Hematopoietic multipotent progenitor cell treated with erythropoietin and hydrocortisone succinate and interleukin-3 and kit ligand, for 15 days (in vitro differentiated cells): ENCODE results near the gene RAB27A.
"Not testable (repeated sequence)": the region's sequence is repeated elsewhere in the genome, so short reads cannot be mapped to it uniquely, and the experiment has no call there.

Source experiments
- DNase-seq: peaks from one replicate; pipeline ENCODE4 v3.0.0-alpha.2; 2015; ENCODE audit warnings: low spot score

Gene RAB27A

GRCh38 chr15:55281517-55282228, 7.9 kb downstream of the RAB27A start:
- DNase-seq, result no peak

GRCh38 chr15:55280589-55280988, 9.0 kb downstream of the RAB27A start:
- not testable (repeated sequence) for DNase-seq

GRCh38 chr15:55279746-55280351, 9.8 kb downstream of the RAB27A start:
- no peak for DNase-seq

GRCh38 chr15:55279100-55279745, 10.4 kb downstream of the RAB27A start:
- no peak for DNase-seq

- no peak for DNase-seq
Observed at GRCh38 chr15:55277715-55278114, 11.9 kb downstream of the RAB27A start.

- no peak for DNase-seq
Observed at GRCh38 chr15:55277116-55277564, 12.5 kb downstream of the RAB27A start.

- no peak for DNase-seq
Observed at GRCh38 chr15:55276324-55276723, 13.3 kb downstream of the RAB27A start.

- DNase-seq, result no peak
Observed at GRCh38 chr15:55270291-55270690, 19.3 kb downstream of the RAB27A start.

GRCh38 chr15:55268176-55268695, 21.4 kb downstream of the RAB27A start:
- DNase-seq, result no peak

GRCh38 chr15:55267401-55268175, 22.0 kb downstream of the RAB27A start:
- no peak for DNase-seq

GRCh38 chr15:55266547-55266946, 23.1 kb downstream of the RAB27A start:
- DNase-seq, result no peak

- no peak for DNase-seq
Observed at GRCh38 chr15:55260562-55261131, 29.0 kb downstream of the RAB27A start.

GRCh38 chr15:55257938-55258337, 31.7 kb downstream of the RAB27A start:
- DNase-seq, result no peak

GRCh38 chr15:55257012-55257670, 32.5 kb downstream of the RAB27A start:
- no peak for DNase-seq

GRCh38 chr15:55256281-55257011, 33.2 kb downstream of the RAB27A start:
- no peak for DNase-seq

GRCh38 chr15:55255714-55256113, 33.9 kb downstream of the RAB27A start:
- DNase-seq, result no peak

GRCh38 chr15:55254916-55255679, 34.5 kb downstream of the RAB27A start:
- no peak for DNase-seq

- DNase-seq, result no peak
Observed at GRCh38 chr15:55253580-55253979, 36.0 kb downstream of the RAB27A start.

- not testable (repeated sequence) for DNase-seq
Observed at GRCh38 chr15:55252201-55252600, 37.4 kb downstream of the RAB27A start.

GRCh38 chr15:55250941-55251340, 38.7 kb downstream of the RAB27A start:
- DNase-seq, result no peak
